22Rv1 (cell line): Measurements from ENCODE around the gene SLC22A15.

Experiments
- ZFX ChIP-seq: fragments of 450-650 bp; IDR thresholded peaks from 2 replicates; pipeline ENCODE4 v1.6.1; 2017; ENCODE audit warnings: antibody characterized with exemption, borderline replicate concordance
- TF ChIP-seq, protein P1 (sequence below): fragments of 450-650 bp; IDR thresholded peaks from 2 replicates; pipeline ENCODE4 v1.5.1; 2017; ENCODE audit warnings: mild to moderate bottlenecking

DNA sequence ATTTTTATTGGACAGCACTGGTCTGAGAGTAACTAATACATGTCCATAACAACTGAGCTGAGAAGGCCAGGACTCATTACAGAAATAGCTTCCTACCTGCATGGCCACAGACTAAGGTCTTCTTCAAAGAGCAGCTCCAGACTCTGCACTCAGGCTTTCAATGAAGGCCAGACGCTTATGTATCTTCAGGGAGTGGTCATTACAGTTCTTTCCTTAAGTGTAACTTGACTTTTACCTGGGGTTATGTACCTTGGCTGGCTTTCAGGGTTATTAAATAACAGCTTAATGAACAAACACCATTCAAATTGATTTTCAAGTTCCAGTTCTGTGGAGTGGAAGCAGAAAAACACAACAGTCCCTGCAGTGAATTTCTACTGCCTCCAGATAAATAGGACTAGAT, 23.8 kb upstream of the SLC22A15 start:
- TF ChIP-seq, protein P1, sequence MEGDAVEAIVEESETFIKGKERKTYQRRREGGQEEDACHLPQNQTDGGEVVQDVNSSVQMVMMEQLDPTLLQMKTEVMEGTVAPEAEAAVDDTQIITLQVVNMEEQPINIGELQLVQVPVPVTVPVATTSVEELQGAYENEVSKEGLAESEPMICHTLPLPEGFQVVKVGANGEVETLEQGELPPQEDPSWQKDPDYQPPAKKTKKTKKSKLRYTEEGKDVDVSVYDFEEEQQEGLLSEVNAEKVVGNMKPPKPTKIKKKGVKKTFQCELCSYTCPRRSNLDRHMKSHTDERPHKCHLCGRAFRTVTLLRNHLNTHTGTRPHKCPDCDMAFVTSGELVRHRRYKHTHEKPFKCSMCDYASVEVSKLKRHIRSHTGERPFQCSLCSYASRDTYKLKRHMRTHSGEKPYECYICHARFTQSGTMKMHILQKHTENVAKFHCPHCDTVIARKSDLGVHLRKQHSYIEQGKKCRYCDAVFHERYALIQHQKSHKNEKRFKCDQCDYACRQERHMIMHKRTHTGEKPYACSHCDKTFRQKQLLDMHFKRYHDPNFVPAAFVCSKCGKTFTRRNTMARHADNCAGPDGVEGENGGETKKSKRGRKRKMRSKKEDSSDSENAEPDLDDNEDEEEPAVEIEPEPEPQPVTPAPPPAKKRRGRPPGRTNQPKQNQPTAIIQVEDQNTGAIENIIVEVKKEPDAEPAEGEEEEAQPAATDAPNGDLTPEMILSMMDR, result no peak
- TF ChIP-seq ZFX, result no peak
